ENCODE results near the gene SLC2A4.

SLC2A4 gene

DNA sequence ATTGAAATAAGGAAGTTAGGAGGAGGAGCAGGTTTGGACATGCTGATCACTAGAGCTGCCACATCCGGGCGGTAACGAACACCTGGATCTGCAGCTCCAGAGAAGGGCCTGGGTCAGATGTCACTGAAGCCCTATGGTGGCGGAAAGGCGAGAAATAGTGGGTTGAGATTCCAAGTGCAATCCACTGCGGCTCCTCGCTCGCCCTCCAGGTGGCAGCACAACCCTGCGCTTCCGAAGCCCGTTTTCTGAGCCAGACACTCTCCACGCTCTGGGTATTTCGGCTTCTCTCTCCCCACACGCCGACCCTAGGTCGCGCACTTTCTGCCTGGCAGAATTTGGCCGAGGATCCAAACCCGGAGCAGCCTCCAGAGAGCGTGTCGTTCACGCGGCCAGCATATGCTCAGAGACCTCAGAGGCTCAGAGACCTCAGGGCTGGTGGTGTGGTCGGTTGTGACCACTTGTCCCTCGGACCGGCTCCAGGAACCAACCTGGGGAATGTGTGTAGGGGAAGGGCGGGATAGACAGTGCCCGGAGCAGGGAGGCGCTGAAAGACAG is 922 bp upstream of the SLC2A4 start:
- DNase-seq, result peak; percentile 71

DNA sequence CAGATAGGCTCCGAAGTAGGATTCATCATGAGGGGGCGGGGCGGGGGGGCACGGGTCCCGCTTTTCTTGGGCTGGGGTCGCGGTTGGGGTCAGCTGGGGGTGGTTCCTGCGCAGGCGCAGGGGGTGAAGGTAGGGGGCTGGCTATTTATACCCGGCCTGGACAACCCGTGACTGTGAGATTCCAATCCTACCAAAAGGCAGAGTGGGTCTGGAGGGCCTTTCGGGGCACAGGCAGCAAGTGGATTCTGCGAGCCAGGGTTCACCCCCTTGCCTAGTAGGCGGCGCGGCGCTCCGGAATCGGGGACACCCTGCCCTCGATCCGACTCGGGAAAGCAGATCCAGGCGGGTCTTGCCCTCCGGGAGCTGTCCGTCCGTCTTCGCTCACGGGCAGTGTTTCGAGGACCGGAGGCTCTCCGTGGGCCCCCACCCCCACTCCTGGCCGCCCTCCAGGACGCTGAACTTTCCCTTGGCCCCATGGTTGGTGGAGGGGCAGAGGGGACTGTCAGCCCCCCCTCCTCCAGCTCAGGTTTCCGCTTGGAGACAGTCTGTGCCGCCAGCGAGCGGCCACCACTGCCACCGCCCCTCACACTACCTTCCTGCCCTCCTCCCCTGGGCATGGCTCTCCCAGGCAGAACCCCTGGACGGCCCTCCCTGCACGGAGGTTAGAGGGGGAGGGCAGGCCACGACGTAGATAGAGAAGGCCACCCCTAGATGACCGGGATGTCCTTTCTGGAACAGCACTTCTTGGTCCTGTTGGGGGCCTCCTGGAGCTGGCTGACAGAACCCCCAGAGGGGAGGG is 634 bp downstream of the SLC2A4 start:
- DNase-seq, result no peak

DNA sequence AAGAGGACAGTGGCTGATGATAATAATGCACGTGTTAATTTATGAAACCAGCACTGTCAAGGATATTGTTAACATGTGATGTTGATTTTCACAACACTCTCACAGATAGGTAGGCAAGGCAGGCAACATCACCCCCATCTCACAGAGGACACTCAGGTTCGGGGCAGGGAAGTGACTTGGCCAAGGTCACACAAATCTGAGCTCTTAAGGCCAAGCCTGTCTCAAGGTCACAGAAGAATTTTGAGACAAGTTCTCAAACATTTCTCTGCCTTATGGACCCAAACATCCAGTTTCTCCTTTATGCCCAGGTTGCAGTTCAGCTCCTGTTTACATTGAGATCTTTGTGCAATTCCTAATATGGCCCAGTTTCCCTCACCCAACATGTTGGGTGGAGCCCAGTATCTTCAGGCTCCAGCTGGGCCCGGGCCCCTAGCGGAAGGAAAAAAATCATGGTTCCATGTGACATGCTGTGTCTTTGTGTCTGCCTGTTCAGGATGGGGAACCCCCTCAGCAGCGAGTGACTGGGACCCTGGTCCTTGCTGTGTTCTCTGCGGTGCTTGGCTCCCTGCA is 1.3 kb downstream of the SLC2A4 start:
- peak; percentile 29 for DNase-seq

DNA sequence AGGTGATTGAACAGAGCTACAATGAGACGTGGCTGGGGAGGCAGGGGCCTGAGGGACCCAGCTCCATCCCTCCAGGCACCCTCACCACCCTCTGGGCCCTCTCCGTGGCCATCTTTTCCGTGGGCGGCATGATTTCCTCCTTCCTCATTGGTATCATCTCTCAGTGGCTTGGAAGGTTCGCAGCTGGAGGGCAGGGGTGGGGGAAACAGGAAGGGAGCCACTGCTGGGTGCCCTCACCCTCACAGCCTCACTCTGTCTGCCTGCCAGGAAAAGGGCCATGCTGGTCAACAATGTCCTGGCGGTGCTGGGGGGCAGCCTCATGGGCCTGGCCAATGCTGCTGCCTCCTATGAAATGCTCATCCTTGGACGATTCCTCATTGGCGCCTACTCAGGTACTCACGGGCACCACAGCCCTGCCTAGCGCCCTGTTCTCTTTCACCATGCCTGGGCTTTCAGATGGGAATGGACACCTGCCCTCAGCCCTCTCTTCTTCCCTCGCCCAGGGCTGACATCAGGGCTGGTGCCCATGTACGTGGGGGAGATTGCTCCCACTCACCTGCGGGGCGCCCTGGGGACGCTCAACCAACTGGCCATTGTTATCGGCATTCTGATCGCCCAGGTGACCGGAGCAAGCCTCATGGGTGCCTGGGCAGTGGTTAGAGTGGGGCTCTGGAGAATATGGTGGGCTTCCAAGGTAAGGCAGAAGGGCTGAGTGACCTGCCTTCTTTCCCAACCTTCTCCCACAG is 2.1 kb downstream of the SLC2A4 start:
- DNase-seq, result no peak

DNA sequence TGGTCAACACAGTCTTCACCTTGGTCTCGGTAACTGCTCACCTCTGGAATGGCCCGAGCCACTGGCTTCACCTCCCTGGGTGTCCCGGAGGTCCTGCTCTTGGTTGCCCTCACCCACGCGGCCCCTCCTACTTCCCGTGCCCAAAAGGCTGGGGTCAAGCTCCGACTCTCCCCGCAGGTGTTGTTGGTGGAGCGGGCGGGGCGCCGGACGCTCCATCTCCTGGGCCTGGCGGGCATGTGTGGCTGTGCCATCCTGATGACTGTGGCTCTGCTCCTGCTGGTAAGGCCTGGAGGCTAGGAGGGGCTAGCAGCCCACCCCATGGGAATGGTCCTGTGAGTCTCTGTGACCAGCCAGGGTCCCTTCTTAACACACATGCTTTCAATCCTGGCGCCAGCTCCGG is 3.4 kb downstream of the SLC2A4 start:
- no peak for DNase-seq

DNA sequence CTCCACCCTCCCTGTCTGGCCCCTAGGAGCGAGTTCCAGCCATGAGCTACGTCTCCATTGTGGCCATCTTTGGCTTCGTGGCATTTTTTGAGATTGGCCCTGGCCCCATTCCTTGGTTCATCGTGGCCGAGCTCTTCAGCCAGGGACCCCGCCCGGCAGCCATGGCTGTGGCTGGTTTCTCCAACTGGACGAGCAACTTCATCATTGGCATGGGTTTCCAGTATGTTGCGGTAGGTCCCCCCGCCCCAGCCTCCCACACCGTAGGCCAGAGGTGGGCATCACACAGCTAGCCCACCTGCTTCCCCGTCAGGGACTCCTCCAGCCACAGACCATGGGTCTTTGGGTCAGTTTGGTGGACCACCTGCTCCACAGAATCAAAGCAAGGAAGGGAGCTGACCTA is 4.2 kb downstream of the SLC2A4 start:
- DNase-seq, result no peak

DNA sequence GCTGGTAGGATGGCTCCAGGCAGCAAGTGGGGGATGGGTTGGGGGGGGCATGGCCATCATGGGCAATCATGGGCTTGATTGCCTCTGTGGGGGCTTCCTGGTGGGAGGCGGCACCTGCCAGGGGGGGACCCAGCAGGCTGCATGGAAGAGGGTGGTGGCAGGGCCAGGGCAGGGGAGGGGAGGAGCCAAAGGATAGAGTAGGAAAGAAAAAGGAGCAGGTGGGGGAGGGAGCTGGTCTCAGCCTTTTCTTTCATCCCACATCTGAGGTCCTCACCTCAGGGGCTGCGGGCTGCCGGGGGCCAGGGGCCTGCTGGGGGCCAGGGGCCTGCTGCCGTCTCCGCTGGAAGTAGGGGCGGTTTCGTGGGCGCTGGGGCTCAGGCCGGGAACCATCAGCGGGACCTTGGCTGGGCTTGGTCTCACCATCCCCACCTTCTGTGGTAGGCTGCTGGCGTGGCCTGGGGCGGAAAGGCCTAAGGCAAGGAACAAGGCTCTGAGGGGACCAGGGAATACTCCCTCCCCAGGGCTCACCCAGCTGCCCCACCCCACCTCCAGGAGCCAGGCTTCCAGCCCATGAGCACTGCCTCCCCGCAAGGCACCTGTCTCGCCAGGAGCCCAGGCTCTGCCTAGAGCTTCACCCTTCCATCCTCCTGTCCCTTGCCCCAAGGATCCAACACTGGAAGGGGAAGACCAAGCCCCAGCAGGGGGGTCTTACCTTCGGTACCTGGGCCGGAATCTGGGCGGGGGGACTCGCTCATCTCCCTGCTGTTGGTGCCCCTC is 7.9 kb downstream of the SLC2A4 start:
- DNase-seq, result no peak

DNA sequence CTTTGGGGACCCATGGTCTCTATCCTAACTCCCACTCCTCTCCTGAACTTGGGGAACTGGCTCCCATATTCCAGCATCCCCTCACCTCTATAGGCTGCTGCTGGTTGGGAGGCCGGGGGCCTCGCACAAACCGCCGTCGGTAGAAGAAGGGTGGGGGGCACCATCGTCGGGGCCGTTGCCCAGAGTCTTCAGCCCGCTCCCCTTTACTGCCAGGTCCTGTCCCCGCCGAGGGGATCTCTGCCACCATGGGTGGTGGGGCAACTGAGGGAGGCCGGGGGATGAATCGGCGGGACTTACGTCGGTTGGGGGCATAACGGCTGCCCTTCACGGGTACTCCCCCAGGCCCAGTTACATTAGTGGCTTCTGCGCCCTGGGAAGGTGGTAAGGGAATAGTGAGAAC is 8.6 kb downstream of the SLC2A4 start:
- no peak for DNase-seq

DNA sequence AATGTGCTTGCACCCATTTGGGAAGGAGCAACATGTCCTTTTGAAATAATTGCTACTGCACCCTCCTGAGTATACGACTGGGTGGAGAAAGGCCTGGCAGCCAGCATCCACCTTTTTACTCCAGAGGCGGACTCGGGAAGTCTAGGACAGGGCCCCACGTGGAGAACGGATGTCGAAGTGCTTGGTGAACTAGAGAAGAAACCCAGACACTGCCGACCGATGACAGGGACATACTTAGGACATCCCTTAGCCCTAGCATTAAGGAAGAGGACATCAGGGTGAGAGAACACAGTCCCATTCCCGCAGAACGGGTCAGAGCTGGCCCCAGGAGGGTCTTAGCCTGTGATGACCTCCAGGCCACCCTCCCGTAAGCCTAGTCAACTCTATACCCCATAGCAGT is 9.2 kb downstream of the SLC2A4 start:
- no peak for DNase-seq

DNA sequence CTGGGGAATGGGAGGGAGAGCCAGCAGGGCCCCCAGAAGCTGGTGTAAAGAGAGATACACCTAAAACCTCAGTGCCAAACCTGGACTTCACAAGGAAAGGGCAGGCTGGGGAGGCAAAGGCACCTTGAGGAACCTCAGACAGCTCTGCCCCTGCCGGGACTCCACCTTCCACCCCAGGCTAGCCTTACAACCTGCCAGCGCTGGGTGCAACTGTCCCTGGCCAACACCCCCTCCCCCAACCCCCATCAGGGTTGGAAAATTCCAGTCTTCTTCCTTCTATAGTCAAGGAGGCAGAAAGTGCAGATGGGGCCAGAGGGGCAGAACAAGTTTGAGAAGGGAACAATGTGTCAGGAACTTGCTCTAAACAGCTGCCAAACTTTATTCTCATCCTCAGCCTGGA is 10.7 kb downstream of the SLC2A4 start:
- DNase-seq, result no peak

DNA sequence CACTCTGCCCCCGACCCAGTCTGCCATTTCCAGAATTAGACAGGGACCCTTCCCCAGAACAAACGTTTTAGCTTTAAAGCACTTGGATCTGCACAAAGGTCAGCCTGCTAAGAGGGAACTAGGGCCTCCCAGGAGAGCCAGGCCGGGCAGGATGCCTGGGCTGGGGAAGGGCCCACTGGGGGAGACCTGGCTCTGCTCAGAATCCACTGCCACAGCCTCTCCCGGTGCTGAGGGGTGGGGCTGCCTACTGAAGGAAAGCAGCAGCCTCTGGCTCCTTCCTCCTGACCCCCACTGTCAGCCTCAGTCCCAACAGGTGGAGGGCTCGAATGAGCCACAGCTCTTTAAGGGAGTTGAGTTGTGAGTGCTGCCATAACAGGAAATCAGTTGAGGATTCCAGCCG is 11.2 kb downstream of the SLC2A4 start:
- no peak for DNase-seq

DNA sequence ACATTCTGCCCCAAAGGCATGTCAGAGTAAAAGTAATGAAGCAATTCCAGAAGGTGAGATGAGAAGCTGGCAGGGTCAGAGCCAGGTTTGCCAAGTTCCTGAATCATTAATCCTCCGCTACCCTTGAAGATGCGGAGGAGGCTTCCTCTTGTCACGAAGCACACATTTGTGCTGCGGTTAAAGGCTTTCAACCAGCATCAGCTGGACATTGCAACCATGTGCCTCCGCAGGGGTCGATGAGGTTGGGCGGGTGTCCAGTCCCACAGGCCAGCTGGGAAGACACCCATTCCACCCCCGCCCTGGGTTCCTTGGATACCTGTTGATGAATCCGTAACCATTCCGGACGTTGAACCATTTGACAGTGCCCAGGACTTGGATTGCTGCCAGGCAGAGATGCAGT is 11.6 kb downstream of the SLC2A4 start:
- no peak for DNase-seq

DNA sequence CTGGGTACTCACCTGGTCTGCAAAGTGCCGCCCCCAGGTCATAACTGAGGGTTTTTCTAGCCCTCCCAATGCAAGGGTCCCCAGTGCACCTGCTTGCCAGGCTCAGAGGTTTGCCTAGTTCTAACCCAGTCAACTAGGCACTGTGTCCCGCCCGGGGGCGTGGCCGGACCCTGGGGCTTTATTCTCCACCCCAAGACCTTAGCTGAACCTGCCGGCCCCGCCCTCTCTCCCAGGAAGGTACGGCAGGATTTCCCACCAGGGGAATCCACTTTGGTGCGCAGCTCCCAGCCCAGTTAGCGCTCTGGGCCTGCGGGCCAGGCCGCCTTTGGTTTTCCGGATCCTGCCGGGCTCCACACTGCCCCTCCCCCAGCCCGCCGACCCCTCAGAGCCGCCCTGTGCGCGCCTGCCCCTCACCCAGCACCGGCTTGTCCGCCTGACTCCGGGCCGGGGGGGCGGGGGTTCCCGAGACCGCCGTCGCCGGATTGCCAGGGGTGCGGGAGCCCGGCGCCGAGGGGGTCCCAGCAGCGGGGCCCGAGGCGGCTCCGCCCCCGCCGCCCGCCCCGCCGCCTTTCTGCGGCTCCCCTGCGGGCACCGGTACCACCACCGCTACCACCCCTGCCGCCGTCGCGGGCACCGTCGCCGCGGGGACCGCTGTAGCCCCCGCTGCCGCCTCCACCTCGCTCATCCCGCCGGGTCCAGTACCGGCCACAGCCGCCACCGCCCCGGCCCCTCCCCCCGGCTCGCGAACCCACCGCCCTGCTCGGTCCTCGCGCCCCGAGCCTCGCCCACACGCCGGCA is 12.5 kb downstream of the SLC2A4 start:
- DNase-seq, result no peak

DNA sequence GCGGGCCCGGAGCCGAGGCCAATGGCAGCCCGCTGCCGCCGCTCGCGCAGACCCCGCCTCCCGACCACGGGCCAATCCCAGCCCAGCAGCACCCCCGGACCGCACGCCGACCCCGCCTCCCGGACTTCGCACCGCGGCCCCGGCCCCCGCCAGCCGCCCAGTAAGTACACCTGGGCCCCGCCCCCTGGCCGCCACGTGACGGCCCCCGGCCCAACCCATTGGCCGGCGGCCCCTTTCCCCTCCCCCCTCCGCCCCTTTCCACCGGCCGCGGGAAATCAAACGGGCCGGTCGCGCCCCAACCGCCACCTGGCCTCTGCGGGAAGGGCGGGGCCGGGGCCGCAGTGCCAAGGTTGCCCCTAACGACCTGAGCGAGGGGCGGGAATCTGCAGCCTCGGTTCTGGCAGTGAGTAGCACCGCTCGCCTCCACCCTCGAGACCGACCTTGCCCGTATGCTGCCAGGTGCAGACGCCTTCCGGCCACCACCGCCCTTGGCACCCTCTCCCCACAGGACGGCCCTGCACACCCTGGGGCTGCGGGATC is 13.2 kb downstream of the SLC2A4 start, which contains the start of gene YBX2:
Gene YBX2, minus strand, starts transcription at position 26 of the 540 bp plus-strand sequence. CDS start 139 bp downstream, outside the sequence.
- no peak for DNase-seq

DNA sequence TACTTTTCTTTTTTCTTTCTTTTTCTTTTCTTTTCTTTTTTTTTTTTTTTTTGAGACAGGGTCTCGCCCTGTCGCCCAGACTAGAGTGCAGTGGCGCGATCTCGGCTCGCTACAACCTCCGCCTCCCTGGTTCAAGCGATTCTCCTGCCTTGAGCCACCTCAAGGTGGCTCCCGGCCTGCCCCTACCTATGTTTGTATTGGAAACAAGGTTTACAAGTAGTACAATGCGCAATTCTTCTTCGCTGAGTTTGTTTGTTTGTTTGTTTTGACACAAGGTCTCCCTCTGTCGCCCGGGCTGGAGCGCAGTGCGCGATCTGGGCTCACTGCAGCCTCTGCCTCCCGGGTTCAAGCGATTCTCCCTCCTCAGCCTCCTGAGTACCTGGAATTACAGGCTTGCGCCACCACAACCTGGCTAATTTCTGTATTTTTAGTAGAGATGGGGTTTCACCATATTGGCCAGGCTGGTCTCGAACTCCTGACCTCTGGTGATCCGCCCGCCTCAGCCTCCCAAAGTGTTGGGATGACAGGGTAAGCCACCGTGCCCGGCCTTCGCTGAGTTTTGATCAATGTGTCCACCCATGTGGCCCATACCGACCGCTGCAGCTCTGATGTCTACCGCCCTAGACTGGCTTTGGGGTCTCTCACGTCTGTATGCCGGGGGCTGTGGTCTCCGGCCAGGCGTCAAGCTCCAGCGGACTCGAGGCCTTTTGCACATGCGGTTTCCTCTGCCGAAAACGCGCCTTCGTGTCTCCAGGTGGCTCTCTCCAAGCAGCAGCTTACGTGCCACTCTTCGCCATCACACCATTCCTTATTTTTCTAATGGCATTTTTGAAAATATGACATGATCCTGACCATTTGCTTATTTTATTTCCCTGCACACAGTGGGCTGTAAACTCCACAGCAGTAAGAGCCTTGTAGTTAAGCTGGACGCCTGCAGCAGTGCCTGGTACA is 14.0 kb downstream of the SLC2A4 start:
- DNase-seq, result no peak

DNA sequence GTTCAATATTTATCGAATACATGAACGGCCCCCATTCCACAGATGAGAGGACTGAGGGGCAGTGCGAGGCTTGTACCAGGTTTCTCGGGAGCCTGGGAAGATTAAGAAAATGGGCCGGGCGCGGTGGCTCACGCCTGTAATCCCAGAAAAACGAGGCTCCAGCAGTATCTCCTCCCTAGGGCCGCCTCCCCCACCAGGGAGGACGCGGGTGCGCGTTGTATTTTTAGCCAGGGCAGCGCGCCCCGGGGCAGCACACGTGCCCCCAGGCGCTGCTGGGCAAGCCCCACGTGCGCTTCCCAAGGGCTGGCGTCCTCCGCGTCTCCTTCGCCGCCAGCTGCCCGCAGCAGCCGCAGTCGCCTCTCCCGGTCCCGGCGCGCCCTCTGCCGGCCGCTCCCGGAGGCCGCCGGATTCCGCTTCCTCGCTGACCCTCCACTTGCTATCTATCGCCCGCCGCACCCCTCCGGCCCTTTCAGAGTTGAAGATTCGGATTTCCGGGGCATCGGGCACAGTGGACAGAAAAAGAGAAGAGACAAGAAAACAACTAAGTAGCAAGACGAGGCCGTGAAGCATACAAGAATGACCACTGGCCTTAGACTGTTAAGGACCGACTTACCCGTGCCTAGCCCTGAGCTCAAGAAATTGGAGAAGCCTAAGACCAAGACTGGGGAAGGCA is 14.8 kb downstream of the SLC2A4 start:
- DNase-seq, result peak; percentile 73

DNA sequence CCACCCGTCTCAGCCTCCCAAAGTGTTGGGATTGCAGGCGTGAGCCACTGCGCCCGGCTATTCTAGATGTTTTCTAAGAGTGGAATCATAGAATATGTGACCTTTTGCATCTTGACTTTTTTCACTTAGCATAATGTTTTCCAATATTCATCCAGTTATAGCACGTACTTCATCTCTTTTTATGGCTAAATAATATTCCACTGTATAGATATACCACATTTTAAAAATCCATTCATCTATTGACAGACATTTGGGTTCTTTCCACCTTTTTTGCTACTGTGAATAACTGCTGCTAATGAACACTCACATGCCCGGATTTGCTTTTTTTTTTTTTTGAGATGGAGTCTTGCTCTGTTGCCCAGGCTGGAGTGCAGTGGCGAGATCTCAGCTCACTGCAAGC is 22.7 kb downstream of the SLC2A4 start:
- DNase-seq, result no peak

DNA sequence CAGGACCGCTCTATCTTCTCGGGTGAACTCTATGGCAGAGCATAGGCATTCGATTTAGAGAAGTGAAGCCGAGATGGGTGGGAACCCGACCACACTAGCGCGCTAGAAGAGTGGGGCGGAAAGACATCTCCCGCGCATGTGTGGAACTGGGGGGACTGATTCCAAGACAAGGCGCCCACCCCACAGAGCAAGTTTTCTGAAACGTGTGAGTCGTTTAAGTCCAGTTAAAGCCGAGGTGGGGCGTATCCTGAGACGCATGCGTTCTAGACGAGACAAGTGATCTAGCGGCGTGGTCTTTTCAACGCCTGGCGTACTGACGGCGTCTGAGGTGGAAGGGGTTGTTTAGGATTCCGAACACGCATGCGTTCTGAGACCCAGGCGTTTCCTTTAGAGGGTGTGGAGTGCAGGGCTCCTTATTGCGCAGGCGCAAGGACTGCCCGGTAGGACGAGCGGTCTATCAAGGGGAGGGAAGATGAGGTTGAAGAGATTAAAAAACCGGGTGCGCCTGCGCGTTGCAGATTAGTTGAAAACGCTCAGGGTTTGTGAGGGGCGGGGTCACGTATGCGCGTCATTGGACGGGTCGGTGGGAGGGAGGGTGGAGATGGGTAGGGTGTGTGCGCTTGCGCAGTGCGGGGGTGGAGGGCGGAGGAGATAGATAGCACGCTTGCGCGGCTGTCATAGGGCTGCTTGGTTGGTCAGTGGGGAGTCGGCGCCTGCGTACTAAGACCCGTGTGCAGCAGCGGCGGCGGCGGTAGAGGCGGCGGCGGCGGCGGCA is 25.6 kb downstream of the SLC2A4 start, which contains the start of gene EIF5A:
Gene EIF5A, plus strand, starts transcription at position 718 of the 775 bp plus-strand sequence. CDS start 2,008 bp downstream, outside the sequence.
- DNase-seq, result peak; percentile 99

Measured in HCEC 1CT (cell line).